Measurements from ENCODE around the gene ASTL.

ASTL gene

DNA sequence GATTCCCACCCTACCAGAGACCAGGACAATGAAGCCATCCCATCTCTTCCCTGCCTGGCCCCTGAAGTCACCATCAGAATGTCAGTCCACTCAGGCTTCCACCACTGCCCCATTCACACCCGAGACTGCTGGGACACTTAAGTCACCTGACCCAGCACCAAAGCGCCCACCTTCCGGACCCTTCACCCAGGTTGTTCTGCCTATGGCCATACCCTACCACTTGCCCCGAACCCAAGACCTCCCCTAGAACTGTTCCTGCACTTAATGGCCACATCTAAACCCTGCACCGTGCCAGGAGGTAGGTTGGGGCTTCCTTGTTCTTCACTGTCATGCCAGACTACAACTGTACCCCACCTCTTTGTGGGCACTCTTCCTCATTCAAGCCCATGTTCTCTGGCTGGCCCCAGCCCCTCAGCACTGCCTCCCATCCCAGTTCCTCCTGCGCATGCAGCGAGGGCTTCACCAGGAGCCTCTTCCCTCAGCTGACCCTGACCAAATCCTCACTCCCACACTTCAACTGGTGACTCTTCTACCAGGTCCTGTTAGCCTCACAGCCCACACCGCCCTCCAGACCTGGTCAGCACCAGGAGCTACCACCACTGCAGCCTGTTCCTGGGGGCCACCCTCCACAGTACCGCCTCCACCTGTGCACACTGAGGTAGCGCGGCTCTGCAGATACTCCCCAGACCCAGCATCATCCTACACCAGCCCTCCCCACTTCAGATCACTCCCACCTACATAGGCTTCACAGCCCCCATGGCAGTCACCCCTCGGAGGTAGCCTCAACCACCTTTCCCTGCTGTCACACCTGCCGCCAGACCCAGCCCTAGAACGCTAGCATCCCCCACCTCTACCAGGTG lies 13.7 kb downstream of the ASTL start:
- TF ChIP-seq, protein P1, sequence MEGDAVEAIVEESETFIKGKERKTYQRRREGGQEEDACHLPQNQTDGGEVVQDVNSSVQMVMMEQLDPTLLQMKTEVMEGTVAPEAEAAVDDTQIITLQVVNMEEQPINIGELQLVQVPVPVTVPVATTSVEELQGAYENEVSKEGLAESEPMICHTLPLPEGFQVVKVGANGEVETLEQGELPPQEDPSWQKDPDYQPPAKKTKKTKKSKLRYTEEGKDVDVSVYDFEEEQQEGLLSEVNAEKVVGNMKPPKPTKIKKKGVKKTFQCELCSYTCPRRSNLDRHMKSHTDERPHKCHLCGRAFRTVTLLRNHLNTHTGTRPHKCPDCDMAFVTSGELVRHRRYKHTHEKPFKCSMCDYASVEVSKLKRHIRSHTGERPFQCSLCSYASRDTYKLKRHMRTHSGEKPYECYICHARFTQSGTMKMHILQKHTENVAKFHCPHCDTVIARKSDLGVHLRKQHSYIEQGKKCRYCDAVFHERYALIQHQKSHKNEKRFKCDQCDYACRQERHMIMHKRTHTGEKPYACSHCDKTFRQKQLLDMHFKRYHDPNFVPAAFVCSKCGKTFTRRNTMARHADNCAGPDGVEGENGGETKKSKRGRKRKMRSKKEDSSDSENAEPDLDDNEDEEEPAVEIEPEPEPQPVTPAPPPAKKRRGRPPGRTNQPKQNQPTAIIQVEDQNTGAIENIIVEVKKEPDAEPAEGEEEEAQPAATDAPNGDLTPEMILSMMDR (IDR thresholded peaks at IDR 0.05; ENCODE audit: control insufficient read depth, extremely low read depth, insufficient read depth), result no peak
- H3K4me3 ChIP-seq (ENCODE audit: low read depth, low read length), result no peak overlapping the region

DNA sequence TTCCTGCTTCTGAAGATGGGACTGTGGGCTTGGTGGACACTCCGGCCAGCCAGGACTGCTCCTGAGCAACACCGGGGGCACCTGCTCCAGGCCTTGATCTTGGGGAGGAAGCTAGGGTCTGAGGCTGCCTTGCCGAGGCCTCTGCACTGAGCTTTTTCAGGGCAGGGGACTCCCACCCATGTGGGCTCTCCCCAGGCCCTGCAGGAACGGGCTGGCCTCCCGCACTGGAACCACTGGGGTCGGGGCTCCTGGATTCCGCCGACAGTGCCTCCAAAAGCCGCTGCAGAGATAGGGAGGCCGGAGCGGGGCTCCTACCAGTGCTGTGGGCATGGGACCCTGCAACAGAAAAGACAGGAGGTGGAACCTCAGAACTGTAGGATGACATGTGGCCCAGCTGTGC lies 14.4 kb downstream of the ASTL start:
- DNase-seq (ENCODE audit: low read depth), result no peak
- H3K4me3 ChIP-seq (ENCODE audit: low read depth, low read length), result no peak overlapping the region
- TF ChIP-seq, protein P1 (IDR thresholded peaks at IDR 0.05; ENCODE audit: control insufficient read depth, extremely low read depth, insufficient read depth), result no peak

More for the DNA sequence above, 13.7 kb downstream of the ASTL start:
- no peak for DNase-seq (ENCODE audit: low read depth)

DNA sequence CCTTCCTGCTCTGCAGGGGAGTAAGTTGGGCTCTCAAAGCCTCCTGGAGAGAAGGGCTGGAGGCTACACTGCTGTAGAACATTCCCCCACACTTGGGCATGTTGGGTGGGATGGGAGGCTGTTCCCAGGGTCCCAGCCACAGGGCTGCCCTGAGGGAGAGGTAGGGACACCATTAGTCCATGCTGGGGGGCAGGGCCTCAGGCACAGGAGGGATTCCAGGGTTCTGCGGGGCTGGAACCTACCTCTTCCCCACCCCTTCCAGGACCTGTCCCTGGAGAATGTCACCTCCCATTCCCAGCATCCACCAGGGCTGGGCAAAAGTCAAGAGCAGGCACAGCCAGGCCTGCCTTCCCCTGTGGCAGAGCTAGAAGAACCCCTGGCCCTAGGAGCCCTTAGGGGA lies 15.0 kb downstream of the ASTL start:
- no peak for DNase-seq (ENCODE audit: low read depth)
- H3K4me3 ChIP-seq (ENCODE audit: low read depth, low read length), result no peak overlapping the region
- TF ChIP-seq, protein P1 (IDR thresholded peaks at IDR 0.05; ENCODE audit: control insufficient read depth, extremely low read depth, insufficient read depth), result no peak

DNA sequence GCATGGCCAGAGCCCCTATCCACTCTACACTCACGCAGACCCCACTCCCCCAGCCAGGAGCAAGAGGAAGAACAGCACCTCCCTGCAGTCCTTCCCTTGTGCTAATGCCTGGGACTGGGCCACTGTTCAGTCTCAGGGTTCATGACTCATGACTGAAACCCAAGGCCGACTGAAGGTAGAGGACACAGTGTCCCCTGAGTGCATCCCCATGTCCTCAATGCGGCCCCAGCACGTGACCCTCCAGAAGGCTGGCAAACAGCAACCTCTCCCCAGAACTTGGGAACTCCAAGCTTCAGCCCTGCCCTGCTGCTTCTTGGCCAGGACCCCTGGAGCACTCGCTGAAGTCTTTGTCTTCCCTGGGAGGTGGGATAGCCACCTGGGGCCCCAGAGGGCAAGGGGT lies 15.9 kb downstream of the ASTL start:
- no peak for DNase-seq (ENCODE audit: low read depth)
- H3K4me3 ChIP-seq (ENCODE audit: low read depth, low read length), result no peak overlapping the region
- TF ChIP-seq, protein P1 (IDR thresholded peaks at IDR 0.05; ENCODE audit: control insufficient read depth, extremely low read depth, insufficient read depth), result no peak

DNA sequence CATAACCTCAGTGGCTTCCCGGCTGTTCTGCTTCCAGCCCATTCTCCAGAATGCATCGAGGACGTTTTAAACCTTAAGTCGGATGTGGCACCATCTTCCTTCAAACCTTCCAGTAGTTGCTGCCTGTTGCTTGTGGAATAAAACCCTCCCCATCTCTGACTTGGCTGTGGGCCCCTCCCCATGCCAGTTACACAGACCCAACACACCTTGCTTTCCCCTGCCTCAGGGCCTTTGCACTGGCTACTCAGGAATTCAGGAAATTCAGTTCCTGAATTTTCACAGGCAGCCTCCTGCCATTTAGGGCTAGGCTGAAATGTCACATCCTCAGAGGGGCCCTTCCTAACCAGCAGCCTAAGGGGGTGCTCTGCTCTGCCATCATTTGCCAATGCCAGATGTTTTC lies 16.9 kb downstream of the ASTL start:
- no peak for DNase-seq (ENCODE audit: low read depth)
- TF ChIP-seq, protein P1 (IDR thresholded peaks at IDR 0.05; ENCODE audit: control insufficient read depth, extremely low read depth, insufficient read depth), result no peak
- no peak overlapping the region for H3K4me3 ChIP-seq (ENCODE audit: low read depth, low read length)

DNA sequence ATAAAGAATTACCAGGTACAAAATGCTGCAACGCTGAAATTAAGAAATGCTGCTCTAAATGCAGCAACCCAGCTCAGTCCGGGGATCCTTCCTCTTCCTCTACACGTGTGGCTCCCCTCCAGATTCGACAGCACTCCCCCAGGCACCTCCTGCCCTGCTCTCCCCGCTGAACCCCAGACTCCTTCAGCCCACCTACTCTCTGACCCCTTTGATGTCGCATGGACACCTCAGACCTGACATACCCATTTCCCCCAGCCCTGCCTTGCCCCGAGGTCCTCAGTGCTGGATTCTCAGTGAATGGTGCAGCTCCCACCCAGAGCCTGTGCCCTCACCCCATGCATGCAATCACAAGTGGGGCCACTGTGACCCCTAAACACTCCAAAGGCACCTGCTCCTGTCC lies 17.3 kb downstream of the ASTL start:
- no peak for DNase-seq (ENCODE audit: low read depth)
- TF ChIP-seq, protein P1 (IDR thresholded peaks at IDR 0.05; ENCODE audit: control insufficient read depth, extremely low read depth, insufficient read depth), result no peak
- no peak overlapping the region for H3K4me3 ChIP-seq (ENCODE audit: low read depth, low read length)

Data from LNCaP clone FGC (cell line).